Panc1 (cell line): ENCODE data around the gene MCF2L.

ENCODE experiments used
- CTCF ChIP-seq: fragments of 450-650 bp; IDR thresholded peaks from 2 replicates; pipeline ENCODE4 v1.5.1; 2017; ENCODE audit warnings: mild to moderate bottlenecking
- SIN3A ChIP-seq: IDR thresholded peaks from 2 replicates; pipeline ENCODE4 v1.6.1; 2012; ENCODE audit warnings: low read depth, mild to moderate bottlenecking, low read length, moderate library complexity, borderline replicate concordance; ENCODE audit not compliant: insufficient read depth

GRCh38 chr13:112978561-112979405 is 9.8 kb downstream of the MCF2L start:
- no peak for TF ChIP-seq CTCF
- TF ChIP-seq SIN3A, result no peak
